Loucy (cell line): Measurements from ENCODE around the gene GRIN2A.

ENCODE experiments used
- H2AFZ ChIP-seq: fragments of 200-600 bp; sonication (generic); 2 replicates; pipeline ENCODE4 v1.6.0; 2016; ENCODE audit warnings: antibody characterized with exemption, mild to moderate bottlenecking, low read length, moderate library complexity
- H3F3A ChIP-seq: fragments of 200-600 bp; 2 replicates; pipeline ENCODE4 v1.6.0; 2016; ENCODE audit warnings: antibody characterized with exemption, low read depth, mild to moderate bottlenecking
- H3K27me3 ChIP-seq: fragments of 200-600 bp; sonication (generic); 2 replicates; pipeline ENCODE4 v1.6.1; 2014; ENCODE audit warnings: low read length, mild to moderate bottlenecking; ENCODE audit not compliant: insufficient read depth, poor library complexity, severe bottlenecking
- H3K36me3 ChIP-seq: fragments of 200-600 bp; sonication (generic); 2 replicates; pipeline ENCODE4 v1.6.1; 2016; ENCODE audit warnings: low read length; ENCODE audit not compliant: insufficient read depth
- H3K4me1 ChIP-seq: fragments of 200-600 bp; sonication (generic); 2 replicates; pipeline ENCODE4 v1.5.1; 2014; ENCODE audit warnings: low read length, mild to moderate bottlenecking; ENCODE audit not compliant: insufficient read depth, poor library complexity, severe bottlenecking
- H3K4me2 ChIP-seq: fragments of 200-600 bp; sonication (generic); 2 replicates; pipeline ENCODE4 v1.6.0; 2014; ENCODE audit warnings: antibody characterized with exemption, low read length, low read depth, mild to moderate bottlenecking; ENCODE audit not compliant: poor library complexity, severe bottlenecking
- H3K4me3 ChIP-seq: fragments of 200-600 bp; sonication (generic); 2 replicates; pipeline ENCODE4 v1.5.1; 2014; ENCODE audit warnings: low read length, mild to moderate bottlenecking, mixed read lengths; ENCODE audit not compliant: poor library complexity, severe bottlenecking
- H3K79me2 ChIP-seq: fragments of 200-600 bp; sonication (generic); 2 replicates; pipeline ENCODE4 v1.6.1; 2014; ENCODE audit warnings: low read length; ENCODE audit not compliant: insufficient read depth
- H3K9ac ChIP-seq: fragments of 200-600 bp; sonication (generic); 2 replicates; pipeline ENCODE4 v1.6.0; 2014; ENCODE audit warnings: mild to moderate bottlenecking, low read depth, low read length, moderate library complexity; ENCODE audit not compliant: poor library complexity, severe bottlenecking
- H3K9me2 ChIP-seq: fragments of 200-600 bp; sonication (generic); replicated peaks from 2 replicates; pipeline ENCODE4 v1.6.1; 2016; ENCODE audit warnings: low read depth, low read length, mixed read lengths
- H3K9me3 ChIP-seq: fragments of 200-600 bp; sonication (generic); 2 replicates; pipeline ENCODE4 v1.6.1; 2014; ENCODE audit warnings: mild to moderate bottlenecking, antibody characterized with exemption, low read length, low read depth; ENCODE audit not compliant: insufficient read depth
- H4K20me1 ChIP-seq: fragments of 200-600 bp; sonication (generic); 2 replicates; pipeline ENCODE4 v1.6.0; 2014; ENCODE audit warnings: antibody characterized with exemption, low read length, mild to moderate bottlenecking; ENCODE audit not compliant: insufficient read depth, poor library complexity, severe bottlenecking
- CTCF ChIP-seq: fragments of 200-600 bp; sonication (generic); conservative IDR thresholded peaks from 2 replicates; pipeline ENCODE4 v1.5.1; 2014; ENCODE audit warnings: mild to moderate bottlenecking, antibody characterized with exemption, low read length
- EZH2phosphoT487 ChIP-seq: fragments of 200-600 bp; IDR thresholded peaks from 2 replicates; pipeline ENCODE4 v1.6.1; 2018; ENCODE audit warnings: antibody characterized with exemption, mild to moderate bottlenecking, moderate library complexity, borderline replicate concordance

Gene GRIN2A

GRCh38 chr16:10191096-10191495 lies 8.9 kb upstream of the GRIN2A start:
- no peaks in the 10 kb centered on the region for H3K27me3 ChIP-seq
- H3K4me1 ChIP-seq, result no peaks in the 10 kb centered on the region
- H3K9me2 ChIP-seq, result no peaks in the 10 kb centered on the region
- H3K9me3 ChIP-seq, result no peaks in the 10 kb centered on the region
- H3K4me2 ChIP-seq, result no peak overlapping the region
- no peaks in the 10 kb centered on the region for H3K36me3 ChIP-seq
- no peak overlapping the region for H3K9ac ChIP-seq
- no peak overlapping the region for H2AFZ ChIP-seq
- H3K4me3 ChIP-seq, result no peak overlapping the region
- H3K79me2 ChIP-seq, result no peaks in the 10 kb centered on the region
- H4K20me1 ChIP-seq, result no peaks in the 10 kb centered on the region
- no peaks in the 10 kb centered on the region for H3F3A ChIP-seq
- TF ChIP-seq CTCF (no peak), EZH2phosphoT487 (no peak)

GRCh38 chr16:10189861-10190390 lies 7.7 kb upstream of the GRIN2A start:
- no peaks in the 10 kb centered on the region for H3K4me1 ChIP-seq
- no peaks in the 10 kb centered on the region for H3K79me2 ChIP-seq
- TF ChIP-seq EZH2phosphoT487 (no peak), CTCF (no peak)
- H3F3A ChIP-seq, result no peaks in the 10 kb centered on the region
- H3K9me2 ChIP-seq, result no peaks in the 10 kb centered on the region
- H4K20me1 ChIP-seq, result no peaks in the 10 kb centered on the region
- no peaks in the 10 kb centered on the region for H3K36me3 ChIP-seq
- no peaks in the 10 kb centered on the region for H3K9me3 ChIP-seq
- H2AFZ ChIP-seq, result no peak overlapping the region
- no peaks in the 10 kb centered on the region for H3K27me3 ChIP-seq
- H3K9ac ChIP-seq, result no peak overlapping the region
- H3K4me2 ChIP-seq, result no peak overlapping the region
- H3K4me3 ChIP-seq, result no peak overlapping the region

- no peaks in the 10 kb centered on the region for H3K4me1 ChIP-seq
- TF ChIP-seq EZH2phosphoT487 (no peak), CTCF (no peak)
- no peaks in the 10 kb centered on the region for H4K20me1 ChIP-seq
Measured at GRCh38 chr16:10188236-10188635, 6.0 kb upstream of the GRIN2A start.

More at GRCh38 chr16:10188236-10188635, 6.0 kb upstream of the GRIN2A start:
- H3K36me3 ChIP-seq, result no peaks in the 10 kb centered on the region
- no peak overlapping the region for H3K9ac ChIP-seq
- H3K27me3 ChIP-seq, result no peaks in the 10 kb centered on the region
- H3K9me2 ChIP-seq, result no peaks in the 10 kb centered on the region
- H3F3A ChIP-seq, result no peaks in the 10 kb centered on the region
- H3K9me3 ChIP-seq, result no peaks in the 10 kb centered on the region
- H2AFZ ChIP-seq, result no peak overlapping the region
- H3K4me2 ChIP-seq, result no peak overlapping the region
- no peak overlapping the region for H3K4me3 ChIP-seq
- H3K79me2 ChIP-seq, result no peaks in the 10 kb centered on the region
